H9 (cell line): ENCODE measurements around the gene KRT79. TPM values are rescaled to one million over a fixed set of nuclear protein-coding genes. Genes with fewer than 3 reads are reported as not detected.

Source experiments
- DNase-seq: peaks from one replicate; pipeline ENCODE4 v3.0.0-alpha.2; 2017
- H2AFZ ChIP-seq: one replicate; pipeline ENCODE4 v1.6.1; 2013; ENCODE audit warnings: mild to moderate bottlenecking, low read length, control low read depth, moderate library complexity
- H2AK5ac ChIP-seq: 2 replicates; pipeline ENCODE4 v1.6.1; 2013; ENCODE audit warnings: low read length, control low read depth, mixed read lengths; ENCODE audit not compliant: insufficient read length
- H2BK120ac ChIP-seq: one replicate; pipeline ENCODE4 v1.6.1; 2013; ENCODE audit warnings: low read depth, mild to moderate bottlenecking, low read length, control low read depth, inconsistent platforms; ENCODE audit not compliant: poor library complexity, severe bottlenecking
- H2BK12ac ChIP-seq: 2 replicates; pipeline ENCODE4 v1.6.1; 2013; ENCODE audit warnings: low read length, control low read depth, mixed read lengths, low read depth; ENCODE audit not compliant: insufficient read length
- H2BK15ac ChIP-seq: 2 replicates; pipeline ENCODE4 v1.6.1; 2013; ENCODE audit warnings: low read depth, low read length, control low read depth
- H2BK20ac ChIP-seq: one replicate; pipeline ENCODE4 v1.6.1; 2013; ENCODE audit warnings: low read depth, mild to moderate bottlenecking, low read length, control low read depth, inconsistent platforms; ENCODE audit not compliant: poor library complexity, severe bottlenecking
- H2BK5ac ChIP-seq: 2 replicates; pipeline ENCODE4 v1.6.1; 2013; ENCODE audit warnings: low read length, control low read depth, mixed read lengths; ENCODE audit not compliant: insufficient read length
- H3K14ac ChIP-seq: 2 replicates; pipeline ENCODE4 v1.6.1; 2013; ENCODE audit warnings: low read length, control low read depth; ENCODE audit not compliant: insufficient read depth
- H3K18ac ChIP-seq: 2 replicates; pipeline ENCODE4 v1.6.1; 2013; ENCODE audit warnings: low read depth, mild to moderate bottlenecking, mixed read lengths, low read length, control low read depth; ENCODE audit not compliant: insufficient read length
- H3K23ac ChIP-seq: 2 replicates; pipeline ENCODE4 v1.6.1; 2013; ENCODE audit warnings: low read length, control low read depth, mixed read lengths, low read depth; ENCODE audit not compliant: insufficient read length
- H3K23me2 ChIP-seq: 2 replicates; pipeline ENCODE4 v1.6.1; 2013; ENCODE audit warnings: low read depth, mild to moderate bottlenecking, mixed read lengths, low read length, control low read depth; ENCODE audit not compliant: insufficient read length, poor library complexity, severe bottlenecking
- H3K27ac ChIP-seq: 2 replicates; pipeline ENCODE4 v1.5.1; 2013; ENCODE audit warnings: low read length, control low read depth, mixed read lengths, low read depth; ENCODE audit not compliant: insufficient read length
- H3K27me3 ChIP-seq: 2 replicates; pipeline ENCODE4 v1.6.1; 2013; ENCODE audit warnings: low read length, control low read depth, inconsistent platforms; ENCODE audit not compliant: insufficient read depth
- H3K4ac ChIP-seq: 2 replicates; pipeline ENCODE4 v1.6.1; 2013; ENCODE audit warnings: low read depth, mild to moderate bottlenecking, control low read depth, inconsistent platforms, low read length, moderate library complexity
- H3K4me1 ChIP-seq: 2 replicates; pipeline ENCODE4 v1.6.1; 2013; ENCODE audit warnings: low read length, control low read depth, inconsistent platforms; ENCODE audit not compliant: insufficient read depth
- H3K4me2 ChIP-seq: 2 replicates; pipeline ENCODE4 v1.6.1; 2013; ENCODE audit warnings: low read length, control low read depth, mixed read lengths; ENCODE audit not compliant: insufficient read length, insufficient read depth
- H3K56ac ChIP-seq: 2 replicates; pipeline ENCODE4 v1.6.1; 2013; ENCODE audit warnings: low read depth, mild to moderate bottlenecking, mixed read lengths, low read length, control low read depth; ENCODE audit not compliant: insufficient read length
- H3K79me1 ChIP-seq: 2 replicates; pipeline ENCODE4 v1.6.1; 2013; ENCODE audit warnings: low read depth, mild to moderate bottlenecking, moderate library complexity, low read length, control low read depth, inconsistent platforms; ENCODE audit not compliant: insufficient read depth, poor library complexity, severe bottlenecking
- H3K79me2 ChIP-seq: 2 replicates; pipeline ENCODE4 v1.6.1; 2013; ENCODE audit warnings: low read length, control low read depth, inconsistent platforms; ENCODE audit not compliant: insufficient read depth
- H3K9ac ChIP-seq: 2 replicates; pipeline ENCODE4 v1.6.1; 2013; ENCODE audit warnings: low read length, control low read depth, mixed read lengths; ENCODE audit not compliant: insufficient read length; ENCODE audit errors: extremely low read depth
- H3K9me3 ChIP-seq: one replicate; pipeline ENCODE4 v1.6.1; 2013; ENCODE audit warnings: low read depth, low read length, inconsistent platforms; ENCODE audit not compliant: control insufficient read depth
- H3T11ph ChIP-seq: one replicate; pipeline ENCODE4 v1.6.1; 2013; ENCODE audit warnings: mild to moderate bottlenecking, low read length, control low read depth, inconsistent platforms
- H4K20me1 ChIP-seq: one replicate; pipeline ENCODE4 v1.6.1; 2013; ENCODE audit not compliant: control insufficient read depth, insufficient read length, insufficient read depth
- H4K5ac ChIP-seq: 2 replicates; pipeline ENCODE4 v1.6.1; 2013; ENCODE audit warnings: low read depth, mild to moderate bottlenecking, mixed read lengths, low read length, control low read depth; ENCODE audit not compliant: insufficient read length
- H4K8ac ChIP-seq: replicated peaks from 2 replicates; pipeline ENCODE4 v1.6.1; 2013; ENCODE audit warnings: low read length, control low read depth, mixed read lengths, low read depth; ENCODE audit not compliant: insufficient read length
- H4K91ac ChIP-seq: 2 replicates; pipeline ENCODE4 v1.6.1; 2013; ENCODE audit warnings: low read depth, mild to moderate bottlenecking, moderate library complexity, mixed read lengths, low read length, control low read depth; ENCODE audit not compliant: insufficient read length
- H3K27ac Mint-ChIP-seq, 3 experiments: 2 replicates in 2 of 3; 3 replicates in 1 of 3; pipeline ENCODE4 v1.8.0; 2020 to 2021; ENCODE audit warnings: mixed read lengths in 3 of 3, mild to moderate bottlenecking in 1 of 3, moderate library complexity in 1 of 3
- H3K27me3 Mint-ChIP-seq: 2 replicates; pipeline ENCODE4 v1.8.0; 2021; ENCODE audit warnings: low read depth, mild to moderate bottlenecking, moderate library complexity, mixed read lengths
- H3K36me3 Mint-ChIP-seq, 3 experiments: 2 replicates in 2 of 3; 3 replicates in 1 of 3; pipeline ENCODE4 v1.8.0; 2020 to 2021; ENCODE audit warnings: low read depth in 3 of 3, mixed read lengths in 3 of 3; ENCODE audit not compliant: insufficient read depth in 1 of 3
- H3K4me1 Mint-ChIP-seq, 2 experiments: 2 replicates each; pipeline ENCODE4 v1.8.0; 2020; ENCODE audit warnings: mixed read lengths in 2 of 2
- H3K4me3 Mint-ChIP-seq, 2 experiments: 2 replicates in 1 of 2; 3 replicates in 1 of 2; pipeline ENCODE4 v1.8.0; 2020 to 2021; ENCODE audit warnings: mild to moderate bottlenecking in 2 of 2, mixed read lengths in 2 of 2, moderate library complexity in 1 of 2
- H3K9me3 Mint-ChIP-seq, 2 experiments: 2 replicates in 1 of 2; 3 replicates in 1 of 2; pipeline ENCODE4 v1.8.0; 2020; ENCODE audit warnings: mild to moderate bottlenecking in 2 of 2, mixed read lengths in 2 of 2, moderate library complexity in 1 of 2
- CTCF ChIP-seq: fragments of 200-600 bp; sonication (generic); conservative IDR thresholded peaks from 3 replicates; pipeline ENCODE4 v1.8.0; 2021; ENCODE audit warnings: antibody characterized with exemption, mild to moderate bottlenecking
- WGBS: extraction: QIAGEN DNeasy Blood & Tissue Kit; methylation state at CpG from one replicate; pipeline ENCODE4 v1.1.7; 2013; ENCODE audit warnings: missing lambda C conversion rate, low lambda C conversion rate, mixed read lengths; ENCODE audit not compliant: insufficient read length; ENCODE audit errors: extremely low coverage; 5-methylcytosine and 5-hydroxymethylcytosine counted together
- total RNA-seq: library from RNA; stranded (reverse); gene quantifications from 2 replicates; pipeline ENCODE4 v1.2.1, GENCODE V29; 2021

KRT79 gene
- total RNA-seq, 1 experiment from 2014 or later = not detected

GRCh38 chr12:52844386-52844785 is 10.3 kb upstream of the KRT79 start:
- Histone ChIP-seq H3K14ac (no peak overlapping the region), H2BK12ac (no peak overlapping the region), H3T11ph (no peak overlapping the region), H3K56ac (no peak overlapping the region), H3K9me3 (no peaks in the 10 kb centered on the region), H3K4me1 (no peaks in the 10 kb centered on the region), H4K5ac (no peak overlapping the region), H4K20me1 (no peaks in the 10 kb centered on the region), H4K91ac (no peak overlapping the region), H4K8ac (no peak overlapping the region), H3K79me1 (no peaks in the 10 kb centered on the region), H2BK5ac (no peak overlapping the region), H2BK15ac (no peak overlapping the region), H3K9ac (no peak overlapping the region), H2BK20ac (no peak overlapping the region), H3K18ac (no peak overlapping the region), H2AK5ac (no peak overlapping the region), H3K4me2 (no peak overlapping the region), H2BK120ac (no peak overlapping the region), H3K27me3 (no peaks in the 10 kb centered on the region; the same call in 1 of the 2 replicates), H2AFZ (no peak overlapping the region), H3K4ac (no peak overlapping the region), H3K79me2 (no peaks in the 10 kb centered on the region), H3K23me2 (peaks cover 2% of the 10 kb centered on the region), H3K23ac (no peak overlapping the region), H3K27ac (no peak overlapping the region)
- H3K4me3 Mint-ChIP-seq = no peak overlapping the region
- no peaks in the 10 kb centered on the region for H3K36me3 Mint-ChIP-seq
- DNase-seq = no peak
- no peaks in the 10 kb centered on the region for H3K4me1 Mint-ChIP-seq
- no peaks in the 10 kb centered on the region for H3K9me3 Mint-ChIP-seq
- no peak overlapping the region for H3K27ac Mint-ChIP-seq
- TF ChIP-seq CTCF = no peak
- H3K27me3 Mint-ChIP-seq = peaks cover 12% of the 10 kb centered on the region
- WGBS = no CpG with 5 or more reads among the region's 11 CpGs
